Mononuclear cell (primary cell): ENCODE measurements around the gene VCL. TPM values are rescaled to one million over a fixed set of nuclear protein-coding genes. Genes with fewer than 3 reads are reported as not detected.
"Not testable (repeated sequence)": the region's sequence is repeated elsewhere in the genome, so short reads cannot be mapped to it uniquely, and the experiment has no call there.

Experiments
- H3K27me3 ChIP-seq: 2 replicates; pipeline ENCODE4 v1.6.0; 2011; ENCODE audit warnings: low read length, control low read depth; ENCODE audit not compliant: insufficient read depth
- H3K4me1 ChIP-seq: 2 replicates; pipeline ENCODE4 v1.5.1; 2011; ENCODE audit warnings: mild to moderate bottlenecking, low read length, control low read depth; ENCODE audit not compliant: insufficient read depth
- H3K4me3 ChIP-seq: 2 replicates; pipeline ENCODE4 v1.5.1; 2011; ENCODE audit warnings: mild to moderate bottlenecking, low read length, moderate library complexity
- H3K9me3 ChIP-seq: 2 replicates; pipeline ENCODE4 v1.5.1; 2011; ENCODE audit warnings: low read depth, mild to moderate bottlenecking, control low read depth, low read length
- total RNA-seq: library from RNA; depleted of rRNA; stranded (reverse); fragments of >200 nt; gene quantifications from one replicate; pipeline ENCODE4 v1.2.3, GENCODE V29; 2012

VCL gene
- total RNA-seq, 1 donor = 70.1 TPM

- no peak overlapping the region for H3K4me3 ChIP-seq
- H3K9me3 ChIP-seq = no peaks in the 10 kb centered on the region
- H3K27me3 ChIP-seq = no peaks in the 10 kb centered on the region
- peaks cover 50% of the 10 kb centered on the region for H3K4me1 ChIP-seq
Measured at GRCh38 chr10:74058658-74059057, 60.7 kb downstream of the VCL start.

- H3K4me1 ChIP-seq = peaks cover 35% of the 10 kb centered on the region
- no peak overlapping the region for H3K4me3 ChIP-seq
- H3K27me3 ChIP-seq = no peaks in the 10 kb centered on the region
- no peaks in the 10 kb centered on the region for H3K9me3 ChIP-seq
Measured at GRCh38 chr10:74061104-74061503, 63.2 kb downstream of the VCL start.

GRCh38 chr10:74061978-74062377 is 64.1 kb downstream of the VCL start:
- not testable (repeated sequence) for H3K9me3 ChIP-seq, H3K27me3 ChIP-seq, H3K4me3 ChIP-seq
- peaks cover 27% of the 10 kb centered on the region for H3K4me1 ChIP-seq

- Histone ChIP-seq H3K4me3 (no peak overlapping the region), H3K4me1 (peaks cover 14% of the 10 kb centered on the region), H3K27me3 (no peaks in the 10 kb centered on the region), H3K9me3 (no peaks in the 10 kb centered on the region)
Measured at GRCh38 chr10:74063256-74063655, 65.3 kb downstream of the VCL start.

- Histone ChIP-seq H3K4me1 (no peaks in the 10 kb centered on the region), H3K27me3 (no peaks in the 10 kb centered on the region), H3K4me3 (no peak overlapping the region), H3K9me3 (no peaks in the 10 kb centered on the region)
Measured at GRCh38 chr10:74067373-74068352, 69.7 kb downstream of the VCL start.

GRCh38 chr10:74071157-74071556 is 73.2 kb downstream of the VCL start:
- peaks cover 4% of the 10 kb centered on the region for H3K4me1 ChIP-seq
- H3K27me3 ChIP-seq = no peaks in the 10 kb centered on the region
- H3K9me3 ChIP-seq = no peaks in the 10 kb centered on the region
- H3K4me3 ChIP-seq = no peak overlapping the region

- H3K4me3 ChIP-seq = no peak overlapping the region
- no peaks in the 10 kb centered on the region for H3K27me3 ChIP-seq
- no peaks in the 10 kb centered on the region for H3K9me3 ChIP-seq
- peaks cover 4% of the 10 kb centered on the region for H3K4me1 ChIP-seq
Measured at GRCh38 chr10:74072503-74072902, 74.6 kb downstream of the VCL start.

GRCh38 chr10:74075906-74076305 is 78.0 kb downstream of the VCL start:
- H3K4me1 ChIP-seq = peaks cover 16% of the 10 kb centered on the region
- no peaks in the 10 kb centered on the region for H3K9me3 ChIP-seq
- no peaks in the 10 kb centered on the region for H3K27me3 ChIP-seq
- H3K4me3 ChIP-seq = no peak overlapping the region

- Histone ChIP-seq H3K27me3 (no peaks in the 10 kb centered on the region), H3K9me3 (no peaks in the 10 kb centered on the region), H3K4me1 (peaks cover 16% of the 10 kb centered on the region), H3K4me3 (no peak overlapping the region)
Measured at GRCh38 chr10:74076961-74077360, 79.0 kb downstream of the VCL start.

- Histone ChIP-seq H3K4me3 (no peak overlapping the region), H3K4me1 (peaks cover 16% of the 10 kb centered on the region), H3K27me3 (no peaks in the 10 kb centered on the region), H3K9me3 (no peaks in the 10 kb centered on the region)
Measured at GRCh38 chr10:74077416-74077815, 79.5 kb downstream of the VCL start.

- Histone ChIP-seq H3K4me1 (peaks cover 16% of the 10 kb centered on the region), H3K9me3 (no peaks in the 10 kb centered on the region), H3K27me3 (no peaks in the 10 kb centered on the region), H3K4me3 (no peak overlapping the region)
Measured at GRCh38 chr10:74078037-74078436, 80.1 kb downstream of the VCL start.

- Histone ChIP-seq H3K4me1 (peaks cover 16% of the 10 kb centered on the region), H3K27me3 (no peaks in the 10 kb centered on the region), H3K9me3 (no peaks in the 10 kb centered on the region), H3K4me3 (no peak overlapping the region)
Measured at GRCh38 chr10:74079028-74079935, 81.4 kb downstream of the VCL start.

- Histone ChIP-seq H3K4me1 (peaks cover 16% of the 10 kb centered on the region), H3K4me3 (no peak overlapping the region), H3K9me3 (no peaks in the 10 kb centered on the region), H3K27me3 (no peaks in the 10 kb centered on the region)
Measured at GRCh38 chr10:74079936-74080590, 82.1 kb downstream of the VCL start.

- Histone ChIP-seq H3K27me3 (no peaks in the 10 kb centered on the region), H3K4me1 (peaks cover 12% of the 10 kb centered on the region), H3K4me3 (no peak overlapping the region), H3K9me3 (no peaks in the 10 kb centered on the region)
Measured at GRCh38 chr10:74081192-74081803, 83.4 kb downstream of the VCL start.
